AG04450 (cell line): ENCODE measurements around the gene KCNK10. TPM values are rescaled to one million over a fixed set of nuclear protein-coding genes. Genes with fewer than 3 reads are reported as not detected.

Experiments
- CTCF ChIA-PET: fragments of 300-600, 350-600 bp; formaldehyde crosslinking; extraction: SDS; loops from one replicate; lab custom pipeline; 2022; ENCODE audit warnings: antibody characterized with exemption, inconsistent platforms; lab: Charles Lee
- POLR2A ChIA-PET: fragments of 350-600 bp; formaldehyde crosslinking; extraction: SDS; loops from one replicate; lab custom pipeline; 2021; ENCODE audit warnings: antibody characterized with exemption, inconsistent platforms; lab: Yijun Ruan, JAX
- DNase-seq: peaks from one replicate; pipeline ENCODE4 v3.0.0-alpha.2; 2011; ENCODE audit warnings: low read depth, low spot score
- H3K27ac ChIP-seq: one replicate; pipeline ENCODE4 v1.5.1; 2012; ENCODE audit warnings: low read depth, low read length, control low read depth
- H3K27me3 ChIP-seq: one replicate; pipeline ENCODE4 v1.6.0; 2012; ENCODE audit warnings: low read length; ENCODE audit not compliant: control insufficient read depth, insufficient read depth
- H3K4me3 ChIP-seq: 2 replicates; pipeline ENCODE4 v1.5.1; 2011; ENCODE audit warnings: mild to moderate bottlenecking, low read depth, low read length, control low read depth
- H3K9me3 ChIP-seq: 2 replicates; pipeline ENCODE4 v1.5.1; 2012; ENCODE audit warnings: low read length; ENCODE audit not compliant: control insufficient read depth, insufficient read depth
- CTCF ChIP-seq: IDR thresholded peaks from 2 replicates; pipeline ENCODE4 v1.5.1; 2011; ENCODE audit warnings: low read depth, low read length, control low read depth, inconsistent platforms
- polyA plus RNA-seq: library from polyadenylated mRNA; depleted of rRNA; stranded (reverse); fragments of >200 nt; gene quantifications from 2 replicates; pipeline ENCODE4 v1.2.3, GENCODE V29; 2011

The KCNK10 gene
- polyA plus RNA-seq, 1 experiment, result not detected

- no peak for DNase-seq
- no peak for TF ChIP-seq CTCF
- no peaks in the 10 kb centered on the region for H3K9me3 ChIP-seq
- no peak overlapping the region for H3K27ac ChIP-seq
- no peaks in the 10 kb centered on the region for H3K27me3 ChIP-seq
- ChIA-PET POLR2A (no interaction called here), CTCF (no interaction called here)
- H3K4me3 ChIP-seq, result no peak overlapping the region
These were observed 67.9 kb downstream of the KCNK10 start for GRCh38 chr14:88255196-88255595.

- POLR2A ChIA-PET, result no interaction called here
- no peak for DNase-seq
- H3K27me3 ChIP-seq, result no peaks in the 10 kb centered on the region
- H3K27ac ChIP-seq, result no peak overlapping the region
- H3K4me3 ChIP-seq, result no peak overlapping the region
- H3K9me3 ChIP-seq, result no peaks in the 10 kb centered on the region
- CTCF ChIA-PET, result interaction anchor here (1.5 kb wide), 1 partner anchor 63 kb away, joined by 3 read pairs; no protein-coding TSS in a partner anchor
- no peak for TF ChIP-seq CTCF
These were observed 70.6 kb downstream of the KCNK10 start for GRCh38 chr14:88252498-88252897.

GRCh38 chr14:88251650-88252049, 71.4 kb downstream of the KCNK10 start:
- no peak for DNase-seq
- no peaks in the 10 kb centered on the region for H3K9me3 ChIP-seq
- H3K27ac ChIP-seq, result no peak overlapping the region
- no peak for TF ChIP-seq CTCF
- H3K27me3 ChIP-seq, result no peaks in the 10 kb centered on the region
- H3K4me3 ChIP-seq, result no peak overlapping the region
- ChIA-PET CTCF (interaction anchor here (0.7 kb wide), 1 partner anchor 708 kb away, joined by 3 read pairs; no protein-coding TSS in a partner anchor), POLR2A (no interaction called here)

GRCh38 chr14:88249266-88249665, 73.8 kb downstream of the KCNK10 start:
- Histone ChIP-seq H3K27me3 (no peaks in the 10 kb centered on the region), H3K27ac (no peak overlapping the region), H3K4me3 (no peak overlapping the region), H3K9me3 (no peaks in the 10 kb centered on the region)
- ChIA-PET POLR2A (interaction anchor here (0.5 kb wide), 1 partner anchor 32 kb away, joined by 3 read pairs; no protein-coding TSS in a partner anchor), CTCF (no interaction called here)
- DNase-seq, result no peak
- TF ChIP-seq CTCF, result no peak

GRCh38 chr14:88248606-88249005, 74.5 kb downstream of the KCNK10 start:
- DNase-seq, result no peak
- ChIA-PET POLR2A (interaction anchor here (0.5 kb wide), 1 partner anchor 33 kb away, joined by 3 read pairs; no protein-coding TSS in a partner anchor), CTCF (no interaction called here)
- no peaks in the 10 kb centered on the region for H3K9me3 ChIP-seq
- H3K27ac ChIP-seq, result no peak overlapping the region
- H3K4me3 ChIP-seq, result no peak overlapping the region
- no peaks in the 10 kb centered on the region for H3K27me3 ChIP-seq
- no peak for TF ChIP-seq CTCF
